GM12878 (cell line): ENCODE results near the gene UBE2D1. TPM values are rescaled to one million over a fixed set of nuclear protein-coding genes. Genes with fewer than 3 reads are reported as not detected.

Source experiments
- ATAC-seq: fragments of 200-7000 bp; cut with Tn5 transposase; 3 replicates; pipeline ENCODE4 v1.9.1; 2020; ENCODE audit warnings: mild to moderate bottlenecking, moderate library complexity
- BruUV-seq: library from RNA; stranded (reverse); fragments of 400-500 nt; replicated peaks from 2 replicates; lab custom pipeline; 2021; lab: Mats Ljungman, UMichigan
- CTCF ChIA-PET: fragments of 300-600 bp; sonication (Branson Sonifier 250); formaldehyde crosslinking; extraction: SDS; loops from one replicate; lab custom pipeline; 2021; ENCODE audit warnings: inconsistent platforms; lab: Yijun Ruan, JAX
- POLR2A ChIA-PET: fragments of 350-600 bp; formaldehyde crosslinking; extraction: SDS; loops from one replicate; lab custom pipeline; 2021; ENCODE audit warnings: inconsistent platforms; lab: Charles Lee
- RAD21 ChIA-PET: fragments of 300-600 bp; sonication (Branson Sonifier 250); formaldehyde crosslinking; loops from one replicate; lab custom pipeline; 2023; ENCODE audit warnings: antibody characterized with exemption; ENCODE audit not compliant: unreplicated experiment; lab: Charles Lee
- SMC1A ChIA-PET: fragments of 300-600 bp; sonication (Branson Sonifier 250); formaldehyde crosslinking; loops from one replicate; lab custom pipeline; 2023; ENCODE audit not compliant: unreplicated experiment, uncharacterized antibody; lab: Charles Lee
- DNase-seq: peaks from one replicate; pipeline ENCODE4 v3.0.0-alpha.2; 2011; ENCODE audit warnings: low read depth, low spot score
- FAIRE-seq: peaks from 3 replicates; lab custom pipeline; 2011; peaks lifted over from hg19 to GRCh38; lab: Jason Lieb, UNC
- H2AFZ ChIP-seq: 2 replicates; pipeline ENCODE4 v1.6.0; 2011; ENCODE audit warnings: low read depth, low read length, control low read depth; ENCODE audit not compliant: control insufficient read depth
- H3K27ac ChIP-seq: 2 replicates; pipeline ENCODE4 v1.5.1; 2011; ENCODE audit warnings: control low read depth; ENCODE audit not compliant: control insufficient read depth, insufficient read depth
- H3K27me3 ChIP-seq, 2 experiments: replicated peaks in 1 of 2; 2 replicates each; pipeline versions ENCODE4 v1.6.0 to v1.6.1; 2011; ENCODE audit warnings: low read length in 1 of 2; ENCODE audit not compliant: control insufficient read depth in 2 of 2, insufficient read depth in 2 of 2
- H3K36me3 ChIP-seq, 2 experiments: 2 replicates each; pipeline ENCODE4 v1.5.1; 2011; ENCODE audit warnings: low read length in 1 of 2; ENCODE audit not compliant: control insufficient read depth in 2 of 2, insufficient read depth in 2 of 2
- H3K4me1 ChIP-seq: 2 replicates; pipeline ENCODE4 v1.6.1; 2011; ENCODE audit warnings: mild to moderate bottlenecking, low read length, moderate library complexity, mixed read lengths; ENCODE audit not compliant: control insufficient read depth, insufficient read depth
- H3K4me2 ChIP-seq: 2 replicates; pipeline ENCODE4 v1.6.0; 2011; ENCODE audit warnings: control low read depth; ENCODE audit not compliant: control insufficient read depth, insufficient read depth
- H3K4me3 ChIP-seq: fragments of 200-600 bp; sonication (generic); 2 replicates; pipeline ENCODE4 v1.5.1; 2016
- H3K79me2 ChIP-seq: 2 replicates; pipeline ENCODE4 v1.6.0; 2011; ENCODE audit warnings: low read length; ENCODE audit not compliant: control insufficient read depth, insufficient read depth
- H3K9ac ChIP-seq: 2 replicates; pipeline ENCODE4 v1.8.0; 2011; ENCODE audit warnings: low read length, control low read depth, mixed read lengths; ENCODE audit not compliant: control insufficient read depth, insufficient read depth
- H3K9me3 ChIP-seq: replicated peaks from 3 replicates; pipeline ENCODE4 v1.5.1; 2011; ENCODE audit warnings: mild to moderate bottlenecking, low read length; ENCODE audit not compliant: control insufficient read depth, insufficient read depth
- H4K20me1 ChIP-seq: 2 replicates; pipeline ENCODE4 v1.6.0; 2011; ENCODE audit not compliant: control insufficient read depth, insufficient read depth
- BCL11A ChIP-seq: IDR thresholded peaks from 2 replicates; pipeline ENCODE4 v1.6.1; 2011; ENCODE audit warnings: low read depth, low read length
- BRCA1 ChIP-seq: IDR thresholded peaks from 2 replicates; pipeline ENCODE4 v1.6.1; 2011; ENCODE audit warnings: low read depth, low read length, improper control_type of control experiment
- CREM ChIP-seq: IDR thresholded peaks from 2 replicates; pipeline ENCODE4 v1.6.1; 2014; ENCODE audit warnings: antibody characterized with exemption, low read depth
- EED ChIP-seq: sonication (generic); IDR thresholded peaks from 2 replicates; pipeline ENCODE4 v1.6.1; 2016; ENCODE audit warnings: antibody characterized with exemption, low read depth
- FOXK2 ChIP-seq: fragments of 450-650 bp; IDR thresholded peaks from 2 replicates; pipeline ENCODE4 v1.6.1; 2017; ENCODE audit warnings: mild to moderate bottlenecking, moderate library complexity
- GATAD2B ChIP-seq: fragments of 450-650 bp; conservative IDR thresholded peaks from 2 replicates; pipeline ENCODE4 v1.6.1; 2017; ENCODE audit warnings: low read depth, mild to moderate bottlenecking, moderate library complexity
- HDAC2 ChIP-seq: fragments of 200-600 bp; sonication (generic); IDR thresholded peaks from 2 replicates; pipeline ENCODE4 v1.6.1; 2017
- KLF5 ChIP-seq: fragments of 450-650 bp; IDR thresholded peaks from 2 replicates; pipeline ENCODE4 v1.6.1; 2014; ENCODE audit warnings: mild to moderate bottlenecking; ENCODE audit not compliant: partially characterized antibody
- LARP7 ChIP-seq: fragments of 450-650 bp; IDR thresholded peaks from 2 replicates; pipeline ENCODE4 v1.6.1; 2017; ENCODE audit warnings: mild to moderate bottlenecking
- NBN ChIP-seq: fragments of 450-650 bp; IDR thresholded peaks from 2 replicates; pipeline ENCODE4 v1.6.1; 2016
- NFXL1 ChIP-seq: fragments of 450-650 bp; IDR thresholded peaks from 2 replicates; pipeline ENCODE4 v1.6.1; 2017; ENCODE audit warnings: antibody characterized with exemption, mild to moderate bottlenecking, borderline replicate concordance
- NR2F1 ChIP-seq: fragments of 450-650 bp; conservative IDR thresholded peaks from 2 replicates; pipeline ENCODE4 v1.6.1; 2017; ENCODE audit warnings: mild to moderate bottlenecking
- NRF1 ChIP-seq: conservative IDR thresholded peaks from 2 replicates; pipeline ENCODE4 v1.6.1; 2011; ENCODE audit warnings: mild to moderate bottlenecking, low read depth, low read length, improper control_type of control experiment
- TARDBP ChIP-seq: IDR thresholded peaks from 2 replicates; pipeline ENCODE4 v1.6.1; 2016; ENCODE audit warnings: borderline replicate concordance
- YBX1 ChIP-seq: fragments of 450-650 bp; IDR thresholded peaks from 2 replicates; pipeline ENCODE4 v1.6.1; 2016; ENCODE audit warnings: antibody characterized with exemption
- WGBS: methylation state at CpG from one replicate; pipeline ENCODE4 v1.1.6; 2016; ENCODE audit warnings: low lambda C conversion rate; ENCODE audit not compliant: insufficient replicate concordance, insufficient coverage; ENCODE audit errors: missing lambda C conversion rate; 5-methylcytosine and 5-hydroxymethylcytosine counted together
- in situ Hi-C: fragments of 300-500 bp; cut with MboI; formaldehyde crosslinking; loops from 9 replicates; pipeline ENCODE4 v1.14.3; 2018; ENCODE audit warnings: mixed read lengths
- intact Hi-C: fragments of 100-400 bp; cut with micrococcal nuclease; formaldehyde crosslinking; loops from one replicate; pipeline ENCODE4 v1.14.2; 2022; ENCODE audit not compliant: unreplicated experiment
- polyA plus RNA-seq, 11 experiments: library from polyadenylated mRNA; depleted of rRNA in 4 of 11; unstranded in 6 of 11; stranded (reverse) in 5 of 11; fragments of >200 nt; fragmentation: Nextera tagmentation in 4 of 11; fragmentation: Illumina TruSeq in 1 of 11; extraction: Ambion mirVana in 4 of 11; extraction: Trizol in 1 of 11; gene quantifications; 1 replicate in 1 of 11; 2 replicates in 10 of 11; pipeline versions ENCODE4 v1.2.1 to v1.2.3, GENCODE V29; 2011 to 2016; ENCODE audit warnings: inconsistent platforms in 2 of 11, missing spikeins in 2 of 11, low read depth in 1 of 11
- total RNA-seq, 4 experiments: library from RNA; depleted of rRNA in 3 of 4; stranded (reverse); fragments of >200 nt in 3 of 4; fragmentation: Illumina TruSeq in 1 of 4; extraction: Trizol in 1 of 4; gene quantifications; 2 replicates each; pipeline versions ENCODE4 v1.2.1 to v1.2.3, GENCODE V29; 2013 to 2021
- TF ChIP-seq, protein P1 (sequence below): IDR thresholded peaks from 2 replicates; pipeline ENCODE4 v1.6.1; 2012; ENCODE audit warnings: improper control_type of control experiment, low read depth, low read length; ENCODE audit not compliant: insufficient replicate concordance
- TF ChIP-seq, protein P2 (sequence below): fragments of 450-650 bp; IDR thresholded peaks from 2 replicates; pipeline ENCODE4 v1.6.1; 2017; ENCODE audit warnings: antibody characterized with exemption, mild to moderate bottlenecking, moderate library complexity

UBE2D1 gene
- total and polyA plus RNA-seq, 10 of the 15 experiments (the other 5 are each of a cell fraction or from before 2014, with no cell fraction given): 6.1 to 32.0 (median 15.5) TPM

DNA sequence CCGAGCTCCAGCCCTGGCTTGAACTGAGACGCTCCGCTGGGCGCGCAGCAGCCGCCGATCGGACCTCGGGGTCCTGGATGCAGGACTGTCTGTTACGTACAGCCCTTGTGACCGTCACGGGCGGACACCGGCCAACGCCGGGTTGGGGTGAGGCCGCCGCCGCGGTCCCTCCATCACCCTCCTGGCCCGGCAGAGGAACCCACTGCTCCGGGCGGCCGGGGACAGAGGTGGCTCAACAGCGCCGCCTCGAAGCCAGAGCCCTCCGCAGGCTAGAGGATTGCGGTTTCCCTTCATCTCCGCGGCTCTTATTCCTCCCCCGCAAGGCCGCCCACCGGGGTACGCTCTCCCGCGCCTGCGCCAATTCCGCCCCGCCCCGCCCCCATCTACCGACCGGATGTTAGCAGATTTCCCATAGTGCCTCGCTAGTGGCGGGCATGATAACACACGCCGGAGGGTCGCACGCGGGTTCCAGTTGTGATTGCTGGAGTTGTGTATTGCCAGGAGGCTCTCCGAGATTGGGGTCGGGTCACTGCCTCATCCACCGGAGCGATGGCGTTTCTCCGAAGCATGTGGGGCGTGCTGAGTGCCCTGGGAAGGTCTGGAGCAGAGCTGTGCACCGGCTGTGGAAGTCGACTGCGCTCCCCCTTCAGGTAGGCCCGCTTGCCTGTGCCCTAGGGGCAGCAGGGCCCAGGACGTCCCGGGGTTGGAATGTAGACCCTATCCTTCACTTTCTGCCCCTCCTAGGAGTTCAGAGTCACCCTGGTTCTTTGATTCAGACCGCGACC is 50.4 kb downstream of the UBE2D1 start, which contains the start of gene TFAM:
TFAM (plus strand) TSS at position 412 of the 785 bp plus-strand sequence; CDS start at position 550, 138 bp downstream.
- BruUV-seq: no TSS peak
- Histone ChIP-seq H2AFZ (peak within 1 kb of the TSS; percentile 96), H3K36me3 (peaks cover 0 to 12% of the 10 kb centered on the region in 2 experiments; a peak in 2 of 4 replicates), H3K9me3 (no peaks in the 10 kb centered on the region), H3K27me3 (no peaks in the 10 kb centered on the region), H3K4me2 (peak within 1 kb of the TSS; percentile 99), H4K20me1 (no peaks in the 10 kb centered on the region), H3K79me2 (peaks cover 41% of the 10 kb centered on the region), H3K4me3 (peak within 1 kb of the TSS; percentile 85), H3K9ac (peak within 1 kb of the TSS; percentile 92), H3K4me1 (peaks cover 5% of the 10 kb centered on the region), H3K27ac (peak within 1 kb of the TSS; percentile 88)
- DNase-seq (peak; percentile 66), ATAC-seq (peak; percentile 90), FAIRE-seq (peak; percentile 35)
- ChIA-PET CTCF (interaction anchor here (0.8 to 5.7 kb wide), 21 partner anchors 10 to 207 kb away, joined by 3 to 67 read pairs (median 5); partner anchors contain the start of genes CISD1, IPMK and UBE2D1), POLR2A (interaction anchor here (1.0 to 2.3 kb wide), 6 partner anchors 37 to 116 kb away, joined by 3 to 10 read pairs (median 5); partner anchors contain the start of genes CISD1 and UBE2D1), SMC1A (interaction anchor here (0.9 to 5.2 kb wide), 17 partner anchors 8 to 207 kb away, joined by 3 to 58 read pairs (median 3); partner anchors contain the start of genes CISD1 and UBE2D1), RAD21 (interaction anchor here (0.9 to 4.1 kb wide), 12 partner anchors 14 to 119 kb away, joined by 3 to 41 read pairs (median 6); partner anchors contain the start of genes CISD1 and UBE2D1)
- in situ Hi-C loops (loop anchor here (10.0 kb wide), 1 partner anchor 210 kb away; no protein-coding TSS in a partner anchor), intact Hi-C loops (loop anchor here (1.0 to 10.0 kb wide), 4 partner anchors 51 to 1970 kb away; no protein-coding TSS in a partner anchor)
- 2% methylated on average over 57 of the region's 65 CpGs for WGBS
- TF ChIP-seq, protein P1, sequence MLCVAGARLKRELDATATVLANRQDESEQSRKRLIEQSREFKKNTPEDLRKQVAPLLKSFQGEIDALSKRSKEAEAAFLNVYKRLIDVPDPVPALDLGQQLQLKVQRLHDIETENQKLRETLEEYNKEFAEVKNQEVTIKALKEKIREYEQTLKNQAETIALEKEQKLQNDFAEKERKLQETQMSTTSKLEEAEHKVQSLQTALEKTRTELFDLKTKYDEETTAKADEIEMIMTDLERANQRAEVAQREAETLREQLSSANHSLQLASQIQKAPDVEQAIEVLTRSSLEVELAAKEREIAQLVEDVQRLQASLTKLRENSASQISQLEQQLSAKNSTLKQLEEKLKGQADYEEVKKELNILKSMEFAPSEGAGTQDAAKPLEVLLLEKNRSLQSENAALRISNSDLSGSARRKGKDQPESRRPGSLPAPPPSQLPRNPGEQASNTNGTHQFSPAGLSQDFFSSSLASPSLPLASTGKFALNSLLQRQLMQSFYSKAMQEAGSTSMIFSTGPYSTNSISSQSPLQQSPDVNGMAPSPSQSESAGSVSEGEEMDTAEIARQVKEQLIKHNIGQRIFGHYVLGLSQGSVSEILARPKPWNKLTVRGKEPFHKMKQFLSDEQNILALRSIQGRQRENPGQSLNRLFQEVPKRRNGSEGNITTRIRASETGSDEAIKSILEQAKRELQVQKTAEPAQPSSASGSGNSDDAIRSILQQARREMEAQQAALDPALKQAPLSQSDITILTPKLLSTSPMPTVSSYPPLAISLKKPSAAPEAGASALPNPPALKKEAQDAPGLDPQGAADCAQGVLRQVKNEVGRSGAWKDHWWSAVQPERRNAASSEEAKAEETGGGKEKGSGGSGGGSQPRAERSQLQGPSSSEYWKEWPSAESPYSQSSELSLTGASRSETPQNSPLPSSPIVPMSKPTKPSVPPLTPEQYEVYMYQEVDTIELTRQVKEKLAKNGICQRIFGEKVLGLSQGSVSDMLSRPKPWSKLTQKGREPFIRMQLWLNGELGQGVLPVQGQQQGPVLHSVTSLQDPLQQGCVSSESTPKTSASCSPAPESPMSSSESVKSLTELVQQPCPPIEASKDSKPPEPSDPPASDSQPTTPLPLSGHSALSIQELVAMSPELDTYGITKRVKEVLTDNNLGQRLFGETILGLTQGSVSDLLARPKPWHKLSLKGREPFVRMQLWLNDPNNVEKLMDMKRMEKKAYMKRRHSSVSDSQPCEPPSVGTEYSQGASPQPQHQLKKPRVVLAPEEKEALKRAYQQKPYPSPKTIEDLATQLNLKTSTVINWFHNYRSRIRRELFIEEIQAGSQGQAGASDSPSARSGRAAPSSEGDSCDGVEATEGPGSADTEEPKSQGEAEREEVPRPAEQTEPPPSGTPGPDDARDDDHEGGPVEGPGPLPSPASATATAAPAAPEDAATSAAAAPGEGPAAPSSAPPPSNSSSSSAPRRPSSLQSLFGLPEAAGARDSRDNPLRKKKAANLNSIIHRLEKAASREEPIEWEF: no peak
- TF ChIP-seq BRCA1 (no peak), NBN (peak; percentile 79), LARP7 (peak; percentile 68), GATAD2B (peak; percentile 88), YBX1 (no peak), FOXK2 (peak; percentile 75), HDAC2 (no peak), NR2F1 (peak; percentile 54; the same call in 1 of the 2 replicates), CREM (peak; percentile 32), EED (peak; percentile 49), BCL11A (0 out of 2 replicates have a peak, but pooled peaks have one; percentile 40), KLF5 (peak; percentile 37), NFXL1 (no peak), NRF1 (peak; percentile 59), TARDBP (0 out of 2 replicates have a peak, but pooled peaks have one; percentile 67)
- TF ChIP-seq, protein P2, sequence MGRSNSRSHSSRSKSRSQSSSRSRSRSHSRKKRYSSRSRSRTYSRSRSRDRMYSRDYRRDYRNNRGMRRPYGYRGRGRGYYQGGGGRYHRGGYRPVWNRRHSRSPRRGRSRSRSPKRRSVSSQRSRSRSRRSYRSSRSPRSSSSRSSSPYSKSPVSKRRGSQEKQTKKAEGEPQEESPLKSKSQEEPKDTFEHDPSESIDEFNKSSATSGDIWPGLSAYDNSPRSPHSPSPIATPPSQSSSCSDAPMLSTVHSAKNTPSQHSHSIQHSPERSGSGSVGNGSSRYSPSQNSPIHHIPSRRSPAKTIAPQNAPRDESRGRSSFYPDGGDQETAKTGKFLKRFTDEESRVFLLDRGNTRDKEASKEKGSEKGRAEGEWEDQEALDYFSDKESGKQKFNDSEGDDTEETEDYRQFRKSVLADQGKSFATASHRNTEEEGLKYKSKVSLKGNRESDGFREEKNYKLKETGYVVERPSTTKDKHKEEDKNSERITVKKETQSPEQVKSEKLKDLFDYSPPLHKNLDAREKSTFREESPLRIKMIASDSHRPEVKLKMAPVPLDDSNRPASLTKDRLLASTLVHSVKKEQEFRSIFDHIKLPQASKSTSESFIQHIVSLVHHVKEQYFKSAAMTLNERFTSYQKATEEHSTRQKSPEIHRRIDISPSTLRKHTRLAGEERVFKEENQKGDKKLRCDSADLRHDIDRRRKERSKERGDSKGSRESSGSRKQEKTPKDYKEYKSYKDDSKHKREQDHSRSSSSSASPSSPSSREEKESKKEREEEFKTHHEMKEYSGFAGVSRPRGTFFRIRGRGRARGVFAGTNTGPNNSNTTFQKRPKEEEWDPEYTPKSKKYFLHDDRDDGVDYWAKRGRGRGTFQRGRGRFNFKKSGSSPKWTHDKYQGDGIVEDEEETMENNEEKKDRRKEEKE: no peak
